H1 (cell line): ENCODE measurements around the gene SLC6A3. TPM values are rescaled to one million over a fixed set of nuclear protein-coding genes. Genes with fewer than 3 reads are reported as not detected.

Source experiments
- CTCF ChIA-PET: fragments of 300-600 bp; sonication (Branson Sonifier 250); formaldehyde crosslinking; loops from one replicate; lab custom pipeline; 2021; ENCODE audit not compliant: partially characterized antibody; lab: Charles Lee
- POLR2A ChIA-PET: fragments of 300-600 bp; sonication (Branson Sonifier 250); formaldehyde crosslinking; loops from one replicate; lab custom pipeline; 2021; ENCODE audit warnings: inconsistent platforms; ENCODE audit not compliant: partially characterized antibody; lab: Charles Lee
- DNase-seq, 2 experiments: peaks; one replicate each; pipeline versions ENCODE4 v3.0.0 to v3.0.0-alpha.2; 2010 to 2022; ENCODE audit warnings: low spot score in 2 of 2, low read depth in 1 of 2, mixed read lengths in 1 of 2
- FAIRE-seq: peaks from 2 replicates; lab custom pipeline; 2011; peaks lifted over from hg19 to GRCh38; lab: Jason Lieb, UNC
- H2AFZ ChIP-seq: 2 replicates; pipeline ENCODE4 v1.8.1; 2012; ENCODE audit warnings: low read length, inconsistent platforms
- H2AK5ac ChIP-seq: 2 replicates; pipeline ENCODE4 v1.6.1; 2013; ENCODE audit warnings: low read depth, low read length
- H2BK120ac ChIP-seq: replicated peaks from 2 replicates; pipeline ENCODE3; 2013; ENCODE audit warnings: low read depth, low read length, inconsistent platforms
- H2BK12ac ChIP-seq: 2 replicates; pipeline ENCODE4 v1.6.1; 2013; ENCODE audit warnings: low read depth, low read length
- H2BK15ac ChIP-seq: 2 replicates; pipeline ENCODE4 v1.6.1; 2013; ENCODE audit warnings: low read length
- H2BK20ac ChIP-seq: 2 replicates; pipeline ENCODE4 v1.6.1; 2013; ENCODE audit warnings: low read length
- H2BK5ac ChIP-seq: 2 replicates; pipeline ENCODE4 v1.6.1; 2013; ENCODE audit warnings: low read depth, low read length
- H3K14ac ChIP-seq: 2 replicates; pipeline ENCODE4 v1.6.1; 2013; ENCODE audit warnings: inconsistent platforms; ENCODE audit not compliant: insufficient read length
- H3K18ac ChIP-seq: 2 replicates; pipeline ENCODE4 v1.6.1; 2013; ENCODE audit warnings: low read length; ENCODE audit errors: extremely low read depth
- H3K23ac ChIP-seq: 2 replicates; pipeline ENCODE4 v1.6.1; 2013; ENCODE audit warnings: inconsistent platforms; ENCODE audit not compliant: insufficient read length
- H3K23me2 ChIP-seq: 2 replicates; pipeline ENCODE4 v1.6.1; 2013; ENCODE audit warnings: low read depth, low read length
- H3K27ac ChIP-seq: 2 replicates; pipeline ENCODE4 v1.6.1; 2011; ENCODE audit warnings: low read depth, low read length, inconsistent platforms
- H3K27me3 ChIP-seq, 4 experiments: replicated peaks in 1 of 4; 1 replicate in 1 of 4; 2 replicates in 3 of 4; pipeline versions ENCODE4 v1.6.1 to v1.8.1; 2011 to 2013; ENCODE audit warnings: low read length in 3 of 4, mild to moderate bottlenecking in 3 of 4, inconsistent platforms in 2 of 4, mixed read lengths in 2 of 4, moderate library complexity in 1 of 4; ENCODE audit not compliant: control insufficient read depth in 3 of 4, insufficient read depth in 3 of 4; ENCODE audit errors: extremely low read depth in 1 of 4
- H3K36me3 ChIP-seq, 4 experiments: 2 replicates each; pipeline versions ENCODE4 v1.6.1 to v1.8.1; 2011 to 2013; ENCODE audit warnings: mild to moderate bottlenecking in 4 of 4, low read length in 3 of 4, moderate library complexity in 2 of 4, control low read depth in 1 of 4, inconsistent platforms in 1 of 4; ENCODE audit not compliant: insufficient read depth in 4 of 4, control insufficient read depth in 2 of 4
- H3K4ac ChIP-seq: replicated peaks from 2 replicates; pipeline ENCODE3; 2013; ENCODE audit warnings: low read length, low read depth, mixed read lengths, inconsistent platforms; ENCODE audit not compliant: insufficient read length
- H3K4me1 ChIP-seq, 4 experiments: replicated peaks in 1 of 4; 1 replicate in 1 of 4; 2 replicates in 3 of 4; pipeline versions ENCODE4 v1.6.1 to v1.8.1; 2011 to 2013; ENCODE audit warnings: low read length in 3 of 4, inconsistent platforms in 2 of 4, mixed read lengths in 1 of 4; ENCODE audit not compliant: insufficient read depth in 4 of 4, control insufficient read depth in 3 of 4
- H3K4me2 ChIP-seq, 2 experiments: 2 replicates each; pipeline versions ENCODE4 v1.6.1 to v1.8.1; 2011 to 2013; ENCODE audit warnings: low read depth in 2 of 2, low read length in 2 of 2, control low read depth in 1 of 2, inconsistent platforms in 1 of 2, mild to moderate bottlenecking in 1 of 2; ENCODE audit not compliant: insufficient read depth in 1 of 2
- H3K4me3 ChIP-seq, 4 experiments: fragments of 200-600, 300-600 bp in 1 of 4; sonication (generic), shearing (Covaris generic), sonication (Bioruptor Twin) in 1 of 4; 2 replicates each; pipeline versions ENCODE4 v1.5.1 to v1.8.1; 2011 to 2016; ENCODE audit warnings: low read length in 4 of 4, low read depth in 3 of 4, control low read depth in 2 of 4, inconsistent platforms in 2 of 4, mild to moderate bottlenecking in 2 of 4, mixed read lengths in 1 of 4, moderate library complexity in 1 of 4; ENCODE audit not compliant: insufficient read depth in 2 of 4; ENCODE audit errors: extremely low read depth in 1 of 4
- H3K56ac ChIP-seq: replicated peaks from 2 replicates; pipeline ENCODE3; 2013; ENCODE audit warnings: low read depth, mild to moderate bottlenecking, mixed read lengths, low read length, inconsistent platforms; ENCODE audit not compliant: insufficient read length
- H3K79me1 ChIP-seq: 2 replicates; pipeline ENCODE4 v1.6.1; 2013; ENCODE audit warnings: low read depth, low read length, control low read depth
- H3K79me2 ChIP-seq, 2 experiments: 2 replicates each; pipeline versions ENCODE4 v1.6.1 to v1.8.1; 2012 to 2013; ENCODE audit warnings: low read length in 2 of 2, mild to moderate bottlenecking in 2 of 2, inconsistent platforms in 1 of 2; ENCODE audit not compliant: insufficient read depth in 2 of 2, control insufficient read depth in 1 of 2
- H3K9ac ChIP-seq, 4 experiments: replicated peaks in 1 of 4; 1 replicate in 1 of 4; 2 replicates in 3 of 4; pipeline versions ENCODE4 v1.6.1 to v1.8.1; 2011 to 2013; ENCODE audit warnings: low read depth in 3 of 4, low read length in 3 of 4, control low read depth in 2 of 4, mild to moderate bottlenecking in 2 of 4, moderate library complexity in 2 of 4, inconsistent platforms in 1 of 4; ENCODE audit errors: extremely low read depth in 1 of 4
- H3K9me3 ChIP-seq, 2 experiments: 2 replicates each; pipeline versions ENCODE4 v1.6.1 to v1.8.1; 2012 to 2013; ENCODE audit warnings: mild to moderate bottlenecking in 2 of 2, moderate library complexity in 2 of 2, control low read depth in 1 of 2, inconsistent platforms in 1 of 2, low read depth in 1 of 2, low read length in 1 of 2, mixed read lengths in 1 of 2; ENCODE audit not compliant: insufficient read depth in 2 of 2
- H4K20me1 ChIP-seq, 2 experiments: replicated peaks in 1 of 2; 2 replicates each; pipeline versions ENCODE3 to v1.8.1; 2011 to 2013; ENCODE audit warnings: inconsistent platforms in 2 of 2, low read length in 2 of 2, mild to moderate bottlenecking in 1 of 2; ENCODE audit not compliant: insufficient read depth in 2 of 2, control insufficient read depth in 1 of 2
- H4K5ac ChIP-seq: 2 replicates; pipeline ENCODE4 v1.6.1; 2013; ENCODE audit warnings: low read length, low read depth, mixed read lengths, inconsistent platforms; ENCODE audit not compliant: insufficient read length
- H4K8ac ChIP-seq: 2 replicates; pipeline ENCODE4 v1.8.0; 2013; ENCODE audit warnings: mild to moderate bottlenecking, moderate library complexity, low read length, inconsistent platforms; ENCODE audit not compliant: insufficient read depth; ENCODE audit errors: extremely low read depth
- H4K91ac ChIP-seq: replicated peaks from 2 replicates; pipeline ENCODE3; 2013; ENCODE audit warnings: low read length, mixed read lengths, inconsistent platforms; ENCODE audit not compliant: insufficient read length
- BRCA1 ChIP-seq: IDR thresholded peaks from 2 replicates; pipeline ENCODE4 v1.6.1; 2012; ENCODE audit warnings: low read depth, low read length, improper control_type of control experiment
- CHD2 ChIP-seq: IDR thresholded peaks from 2 replicates; pipeline ENCODE4 v1.6.1; 2012; ENCODE audit warnings: low read length, improper control_type of control experiment
- CTBP2 ChIP-seq: IDR thresholded peaks from 2 replicates; pipeline ENCODE4 v1.7.0; 2011; ENCODE audit warnings: borderline replicate concordance, mild to moderate bottlenecking, moderate library complexity, mixed read lengths, low read length; ENCODE audit not compliant: insufficient read depth, insufficient read length
- EZH2 ChIP-seq: fragments of 200-600 bp; sonication (generic); IDR thresholded peaks from 2 replicates; pipeline ENCODE4 v1.7.1; 2012; ENCODE audit warnings: low read depth, mild to moderate bottlenecking, moderate library complexity, low read length, inconsistent platforms; ENCODE audit not compliant: severe bottlenecking
- MAFK ChIP-seq: IDR thresholded peaks from 2 replicates; pipeline ENCODE4 v1.6.1; 2012; ENCODE audit warnings: low read depth, mild to moderate bottlenecking, improper control_type of control experiment, low read length
- NRF1 ChIP-seq: IDR thresholded peaks from 2 replicates; pipeline ENCODE4 v1.6.1; 2011; ENCODE audit warnings: mild to moderate bottlenecking, low read depth, low read length, improper control_type of control experiment
- SIRT6 ChIP-seq: IDR thresholded peaks from one replicate; pipeline ENCODE4 v1.7.1; 2012; ENCODE audit warnings: low read length, inconsistent platforms
- TBP ChIP-seq: IDR thresholded peaks from 2 replicates; pipeline ENCODE4 v1.6.1; 2011; ENCODE audit warnings: low read depth, low read length, improper control_type of control experiment
- YY1 ChIP-seq: IDR thresholded peaks from 2 replicates; pipeline ENCODE4 v1.6.1; 2011; ENCODE audit warnings: low read depth, mild to moderate bottlenecking, low read length
- WGBS, 2 experiments: shearing (Covaris generic) in 1 of 2; methylation state at CpG; one replicate each; pipeline versions ENCODE4 v1.1.6 to v1.1.7; 2013 to 2015; ENCODE audit warnings: low lambda C conversion rate in 2 of 2, mixed read lengths in 2 of 2, inconsistent platforms in 1 of 2, low coverage in 1 of 2, missing lambda C conversion rate in 1 of 2; ENCODE audit not compliant: insufficient replicate concordance in 2 of 2, insufficient coverage in 1 of 2, insufficient read length in 1 of 2; ENCODE audit errors: extremely low coverage in 1 of 2, missing lambda C conversion rate in 1 of 2; 5-methylcytosine and 5-hydroxymethylcytosine counted together
- polyA plus RNA-seq, 7 experiments: library from polyadenylated mRNA; depleted of rRNA in 3 of 7; stranded (reverse) in 5 of 7; unstranded in 2 of 7; fragments of >200 nt in 5 of 7; fragments of 200-250 nt in 2 of 7; gene quantifications; 1 replicate in 5 of 7; 2 replicates in 1 of 7; 4 replicates in 1 of 7; pipeline versions ENCODE4 v1.2.1 to v1.2.3, GENCODE V29; 2011 to 2013; ENCODE audit warnings: missing spikeins in 2 of 7, mixed read lengths in 2 of 7
- total RNA-seq: library from RNA; stranded (reverse); fragmentation: NEBNext Ultra II Directional; extraction: Animal tissue kit (Norgen Biotek cat#: 25700); gene quantifications from 2 replicates; pipeline ENCODE4 v1.2.1, GENCODE V29; 2021

SLC6A3 gene
- total and polyA plus RNA-seq, 2 of the 8 experiments (the other 6 are each of a cell fraction or from before 2014, with no cell fraction given), result 0.48 to 0.91 TPM

DNA sequence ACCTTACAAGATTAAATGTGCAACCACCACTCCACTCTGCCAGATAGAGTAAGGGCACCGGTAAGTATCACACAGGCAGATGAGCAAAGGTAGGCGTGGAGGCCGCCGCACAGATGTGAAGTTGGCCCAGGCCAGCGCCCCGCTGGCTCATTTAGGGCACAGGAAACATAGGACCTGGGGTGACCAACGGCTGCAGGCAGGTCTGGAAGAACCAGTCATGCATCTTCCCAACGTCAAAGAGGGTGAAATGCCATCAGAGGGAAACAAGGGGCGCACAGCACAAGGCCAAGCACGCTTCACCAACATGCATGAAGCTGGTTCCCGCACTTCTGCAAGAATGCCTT lies 31.7 kb upstream of the SLC6A3 start:
- Histone ChIP-seq H2AFZ (no peak overlapping the region), H3K4me2 (no peak overlapping the region), H4K91ac (no peak overlapping the region), H4K8ac (no peak overlapping the region), H4K5ac (no peak overlapping the region), H3K4me1 (peaks cover 0 to 4% (median under 1%) of the 10 kb centered on the region in 4 experiments; a peak in 2 of 7 replicates), H3K27ac (no peak overlapping the region), H3K36me3 (peaks cover 39 to 77% (median 65%) of the 10 kb centered on the region in 4 experiments), H2BK120ac (no peak overlapping the region), H2BK5ac (no peak overlapping the region; the same call in 1 of the 2 replicates), H2AK5ac (no peak overlapping the region), H2BK15ac (no peak overlapping the region), H4K20me1 (peaks cover 7% of the 10 kb centered on the region in 2 experiments), H3K18ac (no peak overlapping the region), H2BK12ac (no peak overlapping the region), H3K9me3 (no peaks in the 10 kb centered on the region), H3K79me2 (no peaks in the 10 kb centered on the region), H3K4me3 (no peak overlapping the region), H3K79me1 (no peaks in the 10 kb centered on the region), H3K56ac (no peak overlapping the region), H3K14ac (no peak overlapping the region), H3K9ac (no peak overlapping the region), H2BK20ac (no peak overlapping the region), H3K23ac (no peak overlapping the region), H3K27me3 (no peaks in the 10 kb centered on the region), H3K4ac (no peak overlapping the region), H3K23me2 (no peaks in the 10 kb centered on the region)
- DNase-seq, result no peak
- ChIA-PET CTCF (interaction anchor here (1.0 to 7.7 kb wide), 4 partner anchors 9 to 124 kb away, joined by 3 to 47 read pairs (median 4); no protein-coding TSS in a partner anchor), POLR2A (no interaction called here)
- 94% methylated on average over 11 of the region's 11 CpGs; no CpG with 5 or more reads in 1 of the 2 experiments for WGBS, 2 experiments
- no peak for TF ChIP-seq SIRT6
- TF ChIP-seq EZH2, result no peak
- TF ChIP-seq MAFK, result no peak
- TF ChIP-seq YY1, result no peak
- TF ChIP-seq NRF1, result no peak
- TF ChIP-seq BRCA1, result no peak
- TF ChIP-seq CTBP2, result no peak
- TF ChIP-seq TBP, result no peak
- no peak for TF ChIP-seq CHD2
- FAIRE-seq, result no peak
